ENCODE measurements around the gene GLIS1.

GRCh38 chr1:53621144-53621543 is 117.8 kb downstream of the GLIS1 start:
- no peak for TF ChIP-seq EP300 (IDR thresholded peaks at IDR 0.05)
- no peak for TF ChIP-seq CTCF (IDR thresholded peaks at IDR 0.05)

Measured in stomach (tissue), 4 donors.